ENCODE measurements around the gene SLC25A34.
A peak's percentile ranks its signal among the peaks of the same experiment; 100 is the strongest.

Gene SLC25A34

DNA sequence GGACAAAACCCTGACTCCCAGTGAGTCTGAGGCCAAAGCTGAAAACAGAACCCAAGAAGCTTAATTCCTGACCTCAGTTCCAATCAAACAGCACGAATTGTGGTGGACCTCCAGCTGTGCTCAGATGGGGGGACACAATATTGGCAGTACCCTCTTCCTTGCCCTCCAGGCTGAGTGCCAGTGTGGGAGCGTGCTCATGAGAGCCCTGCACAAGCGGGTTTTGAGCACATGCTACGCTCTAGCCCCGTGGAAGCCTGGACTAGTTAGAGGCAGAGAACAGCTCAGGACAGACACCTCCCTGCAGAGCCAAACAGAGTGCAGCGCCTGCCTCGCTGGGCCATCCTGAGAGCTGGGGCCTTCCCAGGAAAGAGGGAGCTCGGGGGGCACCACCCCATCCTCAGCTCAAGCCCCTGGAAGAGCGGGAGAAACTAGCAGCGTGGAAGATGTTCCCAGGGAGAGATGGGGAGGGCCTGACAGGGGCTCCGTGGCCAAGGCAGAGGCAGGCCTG, 2.8 kb upstream of the SLC25A34 start:
- no peak for DNase-seq (ENCODE audit: low read depth in 2 of 2)

DNA sequence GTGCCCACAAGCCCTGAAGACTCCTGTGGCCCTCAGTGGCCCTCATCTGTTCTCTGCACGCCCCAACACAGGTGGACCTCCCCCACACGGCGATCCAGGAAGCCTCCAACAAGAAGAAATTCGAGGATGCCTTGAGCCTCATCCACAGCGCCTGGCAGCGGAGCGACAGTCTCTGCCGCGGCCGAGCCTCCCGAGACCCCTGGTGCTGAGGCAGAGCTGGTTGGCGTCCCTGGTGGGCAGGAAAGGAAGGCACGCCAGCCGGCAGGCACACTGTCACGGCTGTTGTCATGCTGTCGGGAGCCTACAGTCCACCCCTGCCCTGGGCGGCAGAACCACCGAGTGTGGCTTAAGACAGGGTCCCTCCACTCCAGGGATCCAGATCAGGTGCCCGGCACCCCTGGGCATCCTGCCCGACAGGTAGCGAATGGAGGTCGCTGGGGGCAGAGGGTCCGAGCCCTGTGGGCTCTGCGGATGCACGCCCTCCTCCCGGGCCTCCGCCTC, 2.3 kb upstream of the SLC25A34 start:
- DNase-seq (ENCODE audit: low read depth in 2 of 2): no peak

DNA sequence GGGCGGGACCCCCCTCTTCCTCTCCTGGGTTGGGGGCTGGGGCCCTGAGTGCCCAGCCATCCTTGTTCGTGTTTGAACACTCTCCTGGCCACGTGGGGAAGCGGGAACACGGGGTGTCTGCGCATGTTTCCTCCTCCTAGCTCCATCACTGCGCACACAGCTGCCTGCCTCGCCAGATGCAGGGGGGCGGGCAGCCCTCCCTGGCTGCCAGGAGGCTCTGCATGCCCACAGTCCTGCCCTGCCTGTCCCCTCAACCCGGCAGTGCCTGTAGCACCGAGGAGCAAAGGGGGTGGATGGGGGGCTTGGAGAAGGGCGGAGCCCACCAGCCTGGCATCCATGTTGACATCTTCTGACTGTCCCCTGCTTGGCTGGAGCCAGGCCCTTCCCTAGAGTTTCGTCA, 1.8 kb upstream of the SLC25A34 start:
- DNase-seq (ENCODE audit: low read depth in 2 of 2): no peak

DNA sequence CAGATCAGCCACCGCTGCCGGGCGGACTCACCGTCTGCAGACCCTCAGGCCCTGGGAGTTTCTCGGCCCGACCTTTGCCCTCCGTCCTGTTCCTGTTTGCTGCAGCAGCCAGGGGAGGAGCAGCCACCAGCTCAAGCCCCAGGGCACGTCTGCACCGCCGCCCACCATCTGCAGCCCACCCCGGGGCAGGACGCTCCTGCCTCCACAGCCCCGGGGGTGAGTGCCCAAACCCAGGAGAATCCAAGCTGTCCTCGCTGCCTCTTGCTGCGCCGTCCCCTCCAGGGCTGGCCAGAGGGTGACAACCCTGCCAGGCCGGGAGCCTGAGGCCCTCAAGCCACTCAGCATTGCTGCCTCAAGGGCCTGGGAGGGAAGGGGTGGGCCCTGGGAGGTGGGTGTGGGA, 1.2 kb upstream of the SLC25A34 start:
- no peak for DNase-seq (ENCODE audit: low read depth in 2 of 2)

DNA sequence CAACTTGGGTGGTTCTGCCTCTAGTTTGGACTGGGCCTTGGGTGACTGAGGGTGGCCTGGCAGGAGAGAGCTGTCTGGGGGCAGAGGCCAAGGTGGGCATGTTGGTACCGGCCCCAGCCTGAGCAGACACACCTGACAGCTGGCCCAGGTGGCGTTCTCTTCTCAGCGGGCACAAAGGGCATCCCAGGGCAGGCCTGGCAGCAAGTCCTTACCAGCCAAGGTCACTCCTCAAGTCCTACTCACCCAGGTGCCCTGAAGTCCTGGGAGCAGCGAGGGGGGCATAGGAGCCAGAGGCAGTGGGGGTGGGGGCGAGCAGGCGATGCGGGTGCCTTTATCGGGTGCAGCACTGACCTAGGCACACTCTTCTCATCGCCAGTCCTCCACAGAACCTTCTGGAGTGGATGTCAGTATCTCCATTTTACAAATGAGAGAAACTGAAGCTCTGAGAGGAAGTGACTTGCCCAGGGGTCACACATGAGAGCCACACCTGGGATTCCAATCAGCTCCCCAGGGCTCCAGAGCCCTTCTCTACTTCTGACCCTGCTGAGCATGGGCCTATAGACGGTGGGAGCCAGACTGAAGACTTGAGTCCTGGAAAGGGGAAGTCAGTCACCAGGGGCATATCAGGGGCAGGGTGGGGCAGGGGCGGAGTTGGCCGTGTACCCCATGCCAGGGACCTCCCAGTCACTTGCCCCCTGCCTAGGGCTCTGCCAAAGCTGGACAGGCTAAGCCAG, 587 bp upstream of the SLC25A34 start:
- no peak for DNase-seq (ENCODE audit: low read depth in 2 of 2)

DNA sequence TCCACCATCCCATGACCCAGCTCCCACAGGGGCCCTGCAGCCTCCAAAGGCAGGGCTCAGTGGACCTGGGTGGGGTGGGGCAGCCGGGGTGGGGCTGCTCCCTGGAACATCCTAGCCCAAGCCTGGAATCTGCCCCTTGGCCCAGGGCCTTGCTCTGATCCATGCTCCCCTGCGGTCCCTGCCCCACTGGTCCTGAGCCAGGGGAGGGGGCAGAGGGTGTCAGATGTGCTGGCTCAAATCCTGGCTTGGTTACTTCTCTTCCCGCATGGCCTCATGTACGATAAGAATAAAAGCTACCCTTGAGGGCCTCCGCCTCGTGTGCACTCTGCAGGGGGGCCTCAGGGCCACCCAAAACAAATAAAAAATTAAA, 819 bp downstream of the SLC25A34 start:
- DNase-seq (ENCODE audit: low read depth in 2 of 2): no peak

DNA sequence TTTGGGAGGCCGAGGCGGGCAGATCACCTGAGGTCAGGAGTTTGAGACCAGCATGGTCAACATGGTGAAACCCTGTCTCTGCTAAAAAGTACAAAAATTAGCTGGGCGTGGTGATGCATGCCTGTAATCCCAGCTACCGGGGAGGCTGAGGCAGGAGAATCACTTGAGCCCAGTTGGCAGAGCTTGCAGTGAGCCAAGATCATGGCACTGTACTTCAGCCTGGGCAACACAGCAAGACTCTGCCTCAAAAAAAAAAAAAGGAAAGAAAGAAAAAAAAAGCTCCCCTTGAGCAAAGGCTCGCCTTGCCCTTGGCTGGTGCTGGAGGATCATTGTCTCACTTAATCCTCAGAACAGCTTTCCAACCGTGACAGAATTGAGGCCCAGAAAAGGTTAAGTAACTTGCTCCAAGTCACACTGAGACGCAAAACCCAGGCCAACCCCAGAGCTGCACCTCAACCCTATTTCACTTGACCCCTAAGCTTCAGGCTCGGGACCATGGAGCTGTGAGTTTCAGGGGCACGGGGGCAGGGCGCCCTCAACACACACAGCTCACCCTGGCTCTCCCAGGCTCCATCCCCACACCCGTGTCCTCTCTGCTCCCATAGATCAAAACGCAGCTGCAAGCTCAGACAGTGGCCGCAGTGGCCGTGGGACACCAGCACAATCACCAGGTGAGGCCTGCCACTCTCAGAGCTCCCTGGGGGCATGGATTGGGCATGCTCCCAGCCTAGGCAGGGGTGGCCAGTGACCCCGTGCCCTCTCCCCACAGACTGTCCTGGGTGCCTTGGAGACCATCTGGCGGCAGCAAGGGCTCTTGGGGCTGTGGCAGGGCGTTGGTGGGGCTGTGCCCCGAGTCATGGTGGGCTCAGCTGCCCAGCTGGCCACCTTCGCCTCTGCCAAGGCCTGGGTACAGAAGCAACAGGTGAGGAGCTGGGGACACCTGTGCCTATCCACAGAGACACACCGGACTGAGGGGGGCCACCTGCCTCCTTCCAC, 1.6 kb downstream of the SLC25A34 start:
- DNase-seq (ENCODE audit: low read depth in 2 of 2): no peak

DNA sequence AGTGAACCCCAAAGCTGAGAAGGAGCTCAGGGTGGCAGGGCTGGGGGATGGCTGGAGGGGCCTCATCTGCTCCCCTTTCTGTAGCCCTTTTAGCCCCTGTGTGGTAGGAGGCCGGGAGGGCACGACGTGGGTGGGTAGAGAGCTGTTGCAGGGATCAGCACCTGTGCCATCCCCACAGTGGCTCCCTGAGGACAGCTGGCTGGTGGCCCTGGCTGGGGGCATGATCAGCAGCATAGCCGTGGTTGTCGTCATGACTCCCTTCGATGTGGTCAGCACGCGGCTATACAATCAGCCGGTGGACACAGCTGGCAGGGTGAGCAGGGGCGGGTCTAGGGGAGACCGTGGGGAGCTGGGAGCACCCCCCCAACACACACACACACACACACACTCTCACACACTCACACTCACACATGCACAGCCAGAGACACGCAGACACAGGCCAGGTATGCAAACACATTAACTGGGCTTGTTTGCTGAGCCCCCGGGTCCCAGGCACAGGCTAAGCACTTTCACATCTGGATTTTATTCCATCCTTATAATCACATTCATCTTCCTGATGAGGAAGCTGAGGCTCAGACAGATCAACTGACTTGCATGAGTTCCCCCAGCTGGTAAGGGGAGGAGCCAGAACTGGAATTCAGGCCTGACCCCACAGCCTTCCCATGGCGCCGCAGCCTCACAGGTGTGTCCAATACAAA, 2.5 kb downstream of the SLC25A34 start:
- DNase-seq (ENCODE audit: low read depth in 2 of 2): no peak

DNA sequence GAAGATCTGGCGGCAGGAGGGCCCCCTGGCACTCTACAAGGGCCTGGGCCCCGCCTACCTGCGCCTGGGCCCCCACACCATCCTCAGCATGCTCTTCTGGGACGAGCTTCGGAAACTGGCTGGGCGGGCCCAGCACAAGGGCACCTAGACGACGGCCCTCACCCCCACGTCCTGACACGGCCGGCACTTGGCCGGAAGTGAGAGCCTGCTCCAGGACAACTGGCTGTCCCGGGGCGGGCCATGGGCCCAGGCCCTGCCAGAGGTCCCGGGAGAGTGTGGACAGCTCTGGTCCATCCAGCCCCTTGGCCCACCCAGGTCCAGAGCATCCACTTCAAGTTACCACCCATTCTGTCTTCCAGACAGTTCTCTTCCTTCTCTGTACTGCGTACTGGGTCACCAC, 3.2 kb downstream of the SLC25A34 start:
- no peak for DNase-seq (ENCODE audit: low read depth in 2 of 2)

DNA sequence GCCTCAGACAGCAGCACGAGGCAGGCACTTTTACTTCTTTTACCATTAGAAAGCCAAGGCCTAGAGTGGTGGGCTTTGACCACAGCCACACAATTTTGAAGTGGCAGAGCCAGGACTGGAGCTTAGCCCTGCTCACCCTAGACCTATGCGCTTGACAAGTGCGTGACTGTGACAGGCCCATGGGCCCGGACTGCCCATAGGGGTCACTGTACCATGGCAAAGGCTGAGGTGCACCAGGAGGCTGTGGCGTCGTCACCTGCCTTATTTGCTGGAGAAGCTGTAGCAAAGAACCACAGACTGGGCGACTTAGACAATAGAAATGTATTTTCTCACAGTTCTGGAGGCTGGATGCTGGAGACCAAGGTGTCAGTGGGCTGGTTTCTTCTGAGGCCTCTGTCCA, 3.7 kb downstream of the SLC25A34 start:
- no peak for DNase-seq (ENCODE audit: low read depth in 2 of 2)

DNA sequence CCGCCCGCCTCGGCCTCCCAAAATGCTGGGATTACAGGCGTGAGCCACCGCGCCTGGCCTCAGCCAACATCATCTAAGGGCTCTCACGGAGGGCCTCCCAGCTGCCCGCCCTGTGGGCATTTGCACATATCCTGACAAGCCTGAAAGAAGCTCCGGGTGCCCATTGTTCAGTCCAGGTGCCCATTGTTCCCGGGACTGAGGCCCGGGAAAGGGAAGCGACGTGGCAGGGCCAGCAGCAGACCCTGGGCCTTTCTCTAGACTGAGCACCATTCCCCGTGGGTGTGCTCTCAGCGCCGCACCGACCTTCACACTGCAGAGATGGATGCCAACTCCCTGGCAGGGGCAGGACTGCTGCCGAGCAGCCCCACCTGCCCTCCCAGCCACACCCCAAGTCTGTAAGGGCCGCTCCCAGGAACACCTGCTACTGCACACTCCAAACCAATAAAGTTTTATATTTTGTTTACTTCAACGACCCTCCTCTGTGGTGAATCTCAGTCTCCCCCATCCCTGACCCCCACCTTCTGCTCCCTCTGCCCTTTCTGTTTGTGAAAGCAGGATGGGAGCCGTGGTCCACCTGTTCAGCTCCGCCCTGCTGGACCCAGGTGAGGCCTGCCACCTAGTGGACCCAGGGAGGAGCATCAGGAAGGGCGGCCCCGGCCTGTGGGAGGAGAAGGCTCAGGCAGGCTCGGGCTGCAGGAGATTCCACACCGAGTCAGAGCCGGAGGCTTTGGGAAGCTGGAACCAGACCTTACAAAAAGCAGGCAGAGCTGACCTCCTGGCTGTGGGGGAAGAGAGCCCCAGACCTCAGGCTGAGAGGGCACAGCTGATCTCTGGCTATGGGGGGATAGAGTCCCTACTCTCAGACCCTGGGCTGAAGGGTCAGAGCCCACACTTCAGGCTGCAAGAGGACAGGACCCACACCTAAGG, 5.1 kb downstream of the SLC25A34 start:
- peak; percentile 25 to 58 for DNase-seq (ENCODE audit: low read depth in 2 of 2)

DNA sequence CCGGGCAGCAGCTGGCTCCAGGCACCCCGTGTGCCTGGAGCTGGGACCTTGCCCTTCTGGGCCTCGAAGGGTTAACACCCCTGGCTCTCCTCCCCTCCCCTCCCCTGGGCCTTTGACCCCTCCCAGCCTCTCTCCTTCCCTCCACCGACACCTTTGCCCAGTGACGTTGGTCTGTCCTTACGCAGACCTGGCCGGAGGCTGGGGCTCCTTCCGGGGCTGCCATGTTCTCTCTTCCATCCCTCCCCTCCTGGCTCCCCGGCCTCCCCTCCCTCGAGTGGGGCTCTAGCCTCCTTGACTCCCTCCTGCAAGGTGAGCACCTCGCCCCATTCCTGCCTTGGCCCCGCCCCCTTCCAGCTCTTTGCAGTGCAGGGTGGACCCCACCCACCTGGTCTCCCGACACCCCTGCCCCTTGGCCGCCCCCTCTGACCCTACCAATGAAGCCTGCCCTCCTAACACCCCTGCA, 6.3 kb downstream of the SLC25A34 start, which contains the start of gene TMEM82:
Gene TMEM82, plus strand, starts transcription at position 161 of the 463 bp plus-strand sequence. Its CDS starts 61 bp downstream, at position 222.
- DNase-seq (ENCODE audit: low read depth in 2 of 2): no peak

DNA sequence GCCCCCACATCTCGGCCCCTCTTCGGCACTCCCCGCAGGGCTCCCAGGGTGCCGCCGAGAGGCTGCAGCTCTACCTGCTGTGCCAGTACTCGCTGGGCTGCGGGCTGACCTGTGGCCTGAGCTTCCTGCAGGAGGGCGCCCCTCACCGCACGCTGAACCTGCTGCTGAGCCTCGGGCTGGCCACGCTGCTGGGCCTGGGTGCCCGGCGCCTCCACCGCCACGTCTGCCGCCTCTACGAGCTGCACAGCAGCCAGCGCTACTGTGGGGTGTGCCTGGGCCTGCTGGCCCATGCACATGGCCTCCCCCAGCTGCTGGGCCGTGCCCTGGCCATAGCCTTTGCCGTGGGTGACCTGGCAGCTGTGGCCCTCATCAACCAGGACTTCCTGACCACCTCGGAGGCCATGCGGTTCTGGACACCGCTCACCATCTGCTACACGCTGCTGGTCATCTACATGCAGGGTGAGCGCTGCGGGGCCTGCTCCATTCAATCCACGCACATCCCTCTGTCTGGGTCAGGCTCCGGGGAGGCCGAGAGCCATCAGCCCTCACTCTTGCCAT, 8.1 kb downstream of the SLC25A34 start:
- no peak for DNase-seq (ENCODE audit: low read depth in 2 of 2)

DNA sequence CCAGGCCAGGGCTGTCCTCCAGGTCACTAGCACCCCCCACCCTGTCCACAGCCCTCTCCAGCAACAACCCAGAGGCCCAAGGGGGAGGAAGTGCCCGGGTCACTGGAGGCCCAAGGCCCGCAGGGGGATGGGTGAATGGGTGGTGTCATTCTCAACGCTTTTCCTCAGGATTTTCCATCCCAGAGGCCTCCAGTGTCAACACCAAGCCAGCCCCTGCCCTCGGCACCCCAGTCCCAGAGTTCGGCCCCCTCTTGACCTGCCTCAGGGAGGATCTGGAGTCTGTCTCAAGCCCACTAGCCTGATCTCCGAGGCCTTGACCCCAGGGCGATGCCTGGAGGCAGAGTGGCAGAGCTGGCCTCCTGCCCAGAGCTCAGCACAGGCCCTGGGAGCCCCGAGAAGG, 11.3 kb downstream of the SLC25A34 start:
- no peak for DNase-seq (ENCODE audit: low read depth in 2 of 2)

DNA sequence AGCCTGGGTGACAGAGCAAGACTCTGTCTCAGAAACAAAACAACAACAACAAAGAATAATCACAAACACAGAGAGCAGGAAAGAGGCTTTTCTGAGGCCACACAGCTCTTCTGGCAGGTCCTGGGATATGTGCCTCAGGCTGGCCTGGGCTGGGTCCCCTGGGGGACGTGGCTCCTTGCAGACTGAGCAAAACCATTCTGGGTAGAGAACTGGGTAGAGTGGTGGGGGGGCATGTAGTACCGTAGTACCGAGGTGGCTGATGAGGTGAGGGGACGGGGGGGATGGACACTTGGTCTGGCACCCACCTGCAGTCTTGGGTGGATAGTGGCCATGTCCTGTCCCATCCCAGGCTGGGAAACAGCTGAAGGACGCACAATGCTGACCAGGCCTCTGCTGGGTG, 12.2 kb downstream of the SLC25A34 start:
- DNase-seq (ENCODE audit: low read depth in 2 of 2): no peak

DNA sequence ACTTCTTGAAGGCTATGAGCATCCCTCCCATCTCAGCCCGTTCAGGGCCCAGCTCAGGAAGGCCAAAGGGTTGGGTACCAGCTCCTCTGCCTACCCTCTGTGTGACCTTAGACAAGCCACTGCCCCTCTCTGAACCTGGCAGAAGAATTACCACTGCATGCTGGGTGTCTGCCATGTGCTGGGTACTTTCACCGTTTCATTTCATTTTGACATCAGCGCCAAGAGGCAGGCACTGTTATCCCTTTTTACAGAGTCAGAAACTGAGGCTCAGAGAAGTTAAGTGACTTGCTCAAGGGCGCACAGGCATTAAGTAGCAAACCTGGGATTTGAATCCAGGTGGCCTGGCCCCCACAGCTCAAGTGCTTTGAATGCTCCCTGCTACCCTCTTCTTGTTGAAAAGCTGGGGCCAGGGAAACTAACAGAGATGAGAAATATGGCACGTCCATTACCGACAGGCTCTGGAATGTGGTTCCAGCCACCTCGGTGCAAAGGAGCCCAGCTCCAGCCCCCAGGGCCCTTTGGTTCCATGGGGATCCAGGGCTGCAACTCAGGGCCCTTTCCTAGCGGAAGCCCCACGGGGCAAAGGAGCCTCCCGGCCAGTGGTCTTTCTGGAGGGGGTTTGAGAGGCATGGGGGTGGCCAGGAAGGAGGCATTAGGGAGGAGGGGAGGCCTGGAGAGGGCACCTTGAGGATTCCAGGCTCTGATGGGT, 12.8 kb downstream of the SLC25A34 start:
- no peak for DNase-seq (ENCODE audit: low read depth in 2 of 2)

DNA sequence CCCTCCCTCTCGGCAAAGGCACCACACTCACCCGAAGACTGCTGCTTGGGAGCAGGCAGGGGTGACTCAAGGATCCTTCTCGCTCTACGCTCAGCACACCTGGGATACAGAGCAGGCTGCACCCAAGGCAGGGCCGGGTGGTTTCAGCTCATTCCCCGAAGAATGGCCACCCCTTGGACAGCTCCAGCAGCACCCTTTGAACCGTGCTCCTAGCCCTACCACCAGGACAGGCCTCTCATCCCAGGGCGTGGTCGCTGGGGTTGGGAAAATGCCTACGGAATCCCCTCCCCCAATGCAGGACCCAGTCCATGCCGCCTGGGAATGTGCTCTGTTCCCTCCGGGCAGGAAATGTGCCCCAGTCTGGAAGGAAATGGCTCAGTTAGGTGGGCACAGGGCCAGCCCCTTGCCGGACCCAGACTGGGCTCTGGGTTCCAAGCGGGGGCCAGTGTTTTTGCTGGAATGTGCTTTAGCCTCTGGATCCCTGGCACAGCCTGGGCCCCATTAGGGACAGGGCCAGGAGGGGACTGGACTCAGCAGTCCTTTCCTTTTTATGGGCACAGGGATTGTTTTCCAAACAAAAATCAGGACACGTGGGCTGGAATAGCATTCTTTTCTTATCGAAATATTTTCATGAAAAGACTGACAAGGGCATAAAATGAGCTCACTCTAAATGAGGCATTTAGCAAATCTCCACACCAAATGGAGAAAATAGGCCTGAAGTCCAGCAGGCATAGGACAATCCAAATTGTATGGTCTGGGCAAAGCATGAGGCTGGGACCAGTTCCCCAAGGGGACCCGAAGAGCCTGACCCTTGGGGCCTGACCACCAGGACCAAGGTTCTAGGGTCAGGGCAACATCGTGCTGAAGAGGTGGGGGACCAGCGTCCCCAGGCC, 13.6 kb downstream of the SLC25A34 start:
- DNase-seq (ENCODE audit: low read depth in 2 of 2): no peak

DNA sequence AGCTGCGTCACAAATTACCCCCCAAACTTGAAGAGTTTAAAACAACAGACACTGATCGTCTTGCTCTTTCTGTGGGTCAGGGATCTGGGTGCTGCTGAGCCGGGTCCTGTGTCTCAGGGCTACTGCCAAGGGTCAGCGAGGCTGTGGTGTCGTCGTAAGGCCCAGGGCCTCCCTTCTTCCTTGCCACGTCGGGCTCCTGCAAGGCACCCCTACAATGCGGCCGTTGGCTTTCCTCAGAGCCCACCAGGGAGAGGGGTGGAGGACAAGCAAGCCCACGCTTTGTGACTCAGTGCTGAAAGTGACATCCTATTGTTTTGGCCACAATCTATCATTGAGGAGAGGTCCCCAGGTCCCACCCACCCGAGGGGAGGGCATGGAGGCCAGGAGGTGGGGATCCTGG, 14.9 kb downstream of the SLC25A34 start:
- no peak for DNase-seq (ENCODE audit: low read depth in 2 of 2)

DNA sequence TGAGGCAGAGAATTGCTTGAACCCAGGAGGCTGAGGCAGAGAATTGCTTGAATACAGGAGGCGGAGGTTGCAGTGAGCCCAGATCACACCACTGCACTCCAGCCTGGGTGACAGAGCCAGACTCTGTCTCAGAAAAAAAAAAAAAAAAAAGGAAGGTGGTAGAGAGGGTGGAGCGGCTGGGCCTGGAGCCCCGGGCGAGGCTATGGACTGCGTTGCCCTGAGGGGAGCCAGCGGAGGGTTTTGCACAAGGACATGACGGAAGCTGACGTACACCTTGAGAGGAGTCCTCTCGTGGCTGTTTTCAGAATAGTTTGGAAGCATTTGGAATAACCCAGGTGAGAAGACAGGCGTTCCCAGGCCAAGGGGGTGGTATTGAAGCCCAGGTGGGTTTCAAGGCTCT, 15.7 kb downstream of the SLC25A34 start:
- DNase-seq (ENCODE audit: low read depth in 2 of 2): no peak
